ENCODE measurements around the gene PTPRN2.

PTPRN2 gene

DNA sequence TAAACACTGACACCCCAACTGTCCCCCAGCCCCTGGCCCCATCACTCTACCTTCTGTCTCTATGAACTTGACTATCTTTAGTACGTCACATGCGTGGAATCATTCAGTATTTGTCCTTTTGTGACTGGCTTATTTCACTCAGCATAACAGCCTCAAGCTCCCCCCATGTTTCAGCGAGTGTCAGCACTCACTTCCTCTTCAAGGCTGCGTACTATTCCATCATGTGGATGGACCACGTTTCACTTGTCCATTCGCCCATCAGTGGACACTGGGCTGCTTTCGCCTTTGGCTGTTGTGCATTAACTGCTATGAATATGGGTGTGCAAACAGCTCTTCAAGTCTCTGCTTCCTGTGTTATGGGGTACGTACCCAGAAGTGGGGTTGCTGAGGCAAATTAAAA, 100.7 kb downstream of the PTPRN2 start:
- no peak for DNase-seq

DNA sequence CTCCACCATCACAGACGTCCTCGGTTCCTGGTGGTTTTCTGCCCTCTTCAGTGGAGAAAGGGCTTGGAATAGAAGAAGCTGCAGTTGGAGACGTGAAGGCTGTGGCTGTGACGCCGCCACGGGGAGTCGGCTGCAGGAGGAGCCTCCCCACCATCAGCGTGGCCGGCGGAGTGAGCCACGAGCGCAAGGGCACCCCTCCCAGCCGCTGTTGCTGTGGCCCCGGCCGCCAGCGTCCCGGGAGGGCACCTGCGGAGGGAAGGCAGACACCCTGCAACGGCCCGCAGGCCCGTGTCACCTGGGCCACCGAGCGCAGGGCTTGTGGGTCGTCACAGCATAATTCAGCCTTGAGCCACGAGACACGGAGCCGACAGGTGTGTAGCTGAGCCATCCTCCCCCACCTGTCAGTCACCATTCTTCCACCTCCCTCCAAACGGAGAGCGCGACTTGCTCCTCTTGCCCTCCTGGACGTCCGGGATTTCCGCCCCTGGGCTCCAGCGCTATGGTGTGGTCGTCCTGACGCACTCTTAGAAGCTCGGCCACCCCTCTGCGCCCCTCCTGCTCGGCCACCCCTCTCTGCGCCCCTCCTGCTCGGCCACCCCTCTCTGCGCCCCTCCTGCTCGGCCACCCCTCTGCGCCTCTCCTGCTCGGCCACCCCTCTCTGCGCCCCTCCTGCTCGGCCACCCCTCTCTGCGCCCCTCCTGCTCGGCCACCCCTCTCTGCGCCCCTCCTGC, 102.7 kb downstream of the PTPRN2 start:
- DNase-seq: no peak

DNA sequence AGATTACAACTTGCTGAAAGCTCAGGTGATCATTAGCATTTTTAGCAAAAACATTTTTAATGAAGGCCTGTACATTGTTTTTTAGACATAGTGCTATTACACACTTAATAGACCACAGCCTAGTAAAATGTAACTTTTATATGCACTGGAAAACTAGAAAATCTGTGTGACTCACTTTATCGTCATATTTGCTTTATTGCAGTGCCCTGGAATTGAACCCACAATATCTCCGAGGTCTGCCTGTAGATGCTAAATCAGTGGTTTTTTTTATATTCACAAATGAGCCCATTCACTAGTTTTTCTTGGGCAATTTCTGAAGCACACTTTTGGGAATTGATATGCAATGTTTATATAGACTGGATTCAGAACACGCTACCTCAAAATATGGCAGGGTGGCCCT, 105.1 kb downstream of the PTPRN2 start:
- no peak for DNase-seq

DNA sequence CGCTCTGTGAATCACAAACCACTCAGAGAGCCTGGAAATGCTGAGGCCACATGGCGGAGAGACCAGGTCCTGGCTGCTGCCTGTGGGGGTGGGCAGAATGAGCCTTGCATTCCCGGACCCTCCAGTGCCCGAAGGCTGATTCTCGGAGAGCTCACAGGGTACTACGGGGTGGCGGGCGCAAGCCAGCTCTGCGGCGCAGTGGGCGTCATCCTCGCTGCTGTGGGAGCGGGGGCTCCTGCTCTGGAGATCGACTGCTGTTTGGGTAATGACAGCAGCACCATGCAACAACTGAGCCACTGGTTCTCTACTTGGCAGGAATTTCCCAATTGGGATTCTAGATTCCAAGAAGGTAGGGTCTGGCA, 108.0 kb downstream of the PTPRN2 start:
- DNase-seq: no peak

- no peak for DNase-seq
Measured at GRCh38 chr7:158479021-158479663, 108.5 kb downstream of the PTPRN2 start.

- DNase-seq: no peak
Measured at GRCh38 chr7:158477866-158478265, 109.8 kb downstream of the PTPRN2 start.

GRCh38 chr7:158476331-158476932, 111.2 kb downstream of the PTPRN2 start:
- DNase-seq: no peak

DNA sequence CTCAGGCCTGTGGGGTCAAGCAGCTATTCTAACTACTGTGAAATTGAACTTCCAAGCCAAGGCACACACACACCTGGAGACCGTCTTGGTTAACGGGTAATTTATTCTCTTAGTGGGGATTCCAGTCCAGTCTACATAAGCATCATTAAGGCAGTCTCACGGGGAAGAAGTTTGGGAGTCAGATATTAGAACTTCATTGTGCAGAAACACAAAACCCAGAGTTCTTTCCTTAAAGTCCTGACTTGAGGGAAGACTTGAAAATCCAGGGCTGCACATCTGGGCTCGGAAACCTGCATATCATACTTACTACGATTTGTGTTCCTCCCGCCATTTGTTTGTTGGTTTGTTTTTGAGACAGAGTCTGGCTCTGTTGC, 112.0 kb downstream of the PTPRN2 start:
- DNase-seq: no peak

GRCh38 chr7:158475036-158475678, 112.5 kb downstream of the PTPRN2 start:
- no peak for DNase-seq

GRCh38 chr7:158474488-158474887, 113.1 kb downstream of the PTPRN2 start:
- DNase-seq: no peak

- no peak for DNase-seq
Measured at GRCh38 chr7:158473946-158474345, 113.7 kb downstream of the PTPRN2 start.

DNA sequence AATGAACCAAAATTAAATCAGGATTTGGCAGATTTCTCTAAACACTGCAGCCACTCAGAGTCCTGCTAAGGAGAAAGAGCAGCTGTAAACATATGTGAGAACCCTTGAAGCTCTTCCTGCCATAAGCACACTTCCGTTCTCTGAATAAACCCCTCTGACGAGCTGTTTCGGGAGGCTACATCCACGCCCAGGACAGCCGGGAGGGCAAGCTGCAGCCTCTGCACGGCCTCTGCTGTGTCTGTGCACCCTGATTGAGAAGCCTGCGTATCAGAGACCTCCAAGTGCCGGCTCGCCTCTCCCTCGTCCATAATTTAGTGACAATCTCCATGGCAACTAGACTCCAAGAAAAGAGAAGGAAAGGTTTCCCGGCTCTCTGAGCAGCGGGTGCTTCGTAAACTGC, 114.4 kb downstream of the PTPRN2 start:
- peak; percentile 74 for DNase-seq

DNA sequence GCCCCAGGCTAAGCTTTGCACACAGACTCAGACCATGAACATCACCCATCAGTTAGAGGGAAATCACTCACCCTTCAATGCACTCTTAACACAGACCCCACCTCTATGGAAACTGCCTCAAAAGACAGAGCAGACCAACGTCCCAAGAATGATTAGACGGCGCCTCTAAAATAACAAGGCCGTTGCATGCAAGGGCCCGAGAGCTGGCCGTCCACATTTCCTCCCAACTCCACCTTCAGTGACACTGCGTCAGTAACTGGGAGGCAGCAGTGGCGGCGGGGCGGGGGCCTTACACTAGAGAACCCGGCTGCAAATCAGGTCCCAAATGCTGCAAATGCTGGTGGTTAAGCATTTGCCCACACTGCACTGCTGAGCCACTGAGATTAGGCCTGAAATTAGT, 115.0 kb downstream of the PTPRN2 start:
- DNase-seq: no peak

- DNase-seq: no peak
Measured at GRCh38 chr7:158471716-158472115, 115.9 kb downstream of the PTPRN2 start.

DNA sequence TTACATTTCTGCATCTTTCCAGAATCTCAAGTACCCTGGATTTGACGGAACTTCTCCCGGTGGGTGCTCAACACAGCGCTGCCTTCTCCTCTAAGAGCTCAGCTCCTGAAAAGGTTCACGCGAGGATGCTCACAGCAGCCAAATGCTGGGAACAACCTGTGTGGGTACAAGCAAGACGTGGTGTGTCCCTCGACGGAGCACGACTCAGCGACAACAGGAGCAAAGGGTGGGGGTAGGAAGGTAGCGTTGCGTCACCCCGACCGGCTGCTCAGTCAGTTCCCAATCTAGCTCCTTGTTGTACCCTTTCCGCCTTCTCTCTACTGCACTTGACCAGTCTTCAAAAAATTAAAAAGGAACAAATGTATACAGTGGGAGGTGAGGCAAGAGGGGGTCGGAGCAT, 117.3 kb downstream of the PTPRN2 start:
- DNase-seq: no peak

- no peak for DNase-seq
Measured at GRCh38 chr7:158469396-158470051, 118.1 kb downstream of the PTPRN2 start.

DNA sequence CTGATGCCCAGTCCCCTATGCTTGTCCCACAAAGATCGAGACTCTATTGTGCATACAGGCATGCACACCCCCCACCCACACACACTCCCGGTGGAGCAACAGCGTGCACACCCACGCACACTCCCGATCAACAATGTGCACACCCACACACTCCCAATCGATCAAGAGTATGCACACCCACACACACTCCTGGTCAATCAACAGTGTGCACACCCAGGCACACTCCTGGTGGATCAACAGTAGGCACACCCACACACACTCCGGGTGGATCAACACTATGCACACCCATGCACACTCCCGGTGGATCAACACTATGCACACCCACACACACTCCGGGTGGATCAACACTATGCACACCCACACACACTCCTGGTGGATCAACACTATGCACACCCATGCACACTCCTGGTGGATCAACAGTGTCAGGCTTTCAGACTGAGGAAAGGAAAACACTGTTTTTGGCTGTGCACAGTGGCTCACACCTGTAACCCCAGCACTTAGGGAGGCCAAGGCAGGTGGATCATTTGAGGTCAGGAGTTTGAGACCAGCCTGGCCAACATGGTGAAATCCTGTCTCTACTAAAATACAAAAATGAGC, 118.8 kb downstream of the PTPRN2 start:
- DNase-seq: no peak

DNA sequence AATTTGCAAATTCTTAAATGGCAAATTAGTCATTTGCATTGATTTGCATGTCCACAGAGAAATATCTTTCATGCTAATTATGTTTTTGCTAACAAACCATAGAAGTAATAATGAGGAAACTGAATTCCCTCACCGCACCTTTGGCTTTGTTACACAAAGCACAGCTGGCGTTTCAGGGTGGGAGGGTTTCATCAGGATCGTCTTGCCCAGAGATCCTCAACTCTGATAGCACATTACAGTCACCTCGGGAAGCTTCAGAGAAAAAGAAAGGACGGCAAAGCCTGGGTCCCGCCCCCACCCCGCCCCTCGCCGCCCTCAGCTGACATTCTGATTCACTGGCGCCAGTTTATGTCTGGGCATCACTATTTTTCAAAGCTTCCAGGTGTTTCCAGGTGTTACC, 119.4 kb downstream of the PTPRN2 start:
- no peak for DNase-seq

DNA sequence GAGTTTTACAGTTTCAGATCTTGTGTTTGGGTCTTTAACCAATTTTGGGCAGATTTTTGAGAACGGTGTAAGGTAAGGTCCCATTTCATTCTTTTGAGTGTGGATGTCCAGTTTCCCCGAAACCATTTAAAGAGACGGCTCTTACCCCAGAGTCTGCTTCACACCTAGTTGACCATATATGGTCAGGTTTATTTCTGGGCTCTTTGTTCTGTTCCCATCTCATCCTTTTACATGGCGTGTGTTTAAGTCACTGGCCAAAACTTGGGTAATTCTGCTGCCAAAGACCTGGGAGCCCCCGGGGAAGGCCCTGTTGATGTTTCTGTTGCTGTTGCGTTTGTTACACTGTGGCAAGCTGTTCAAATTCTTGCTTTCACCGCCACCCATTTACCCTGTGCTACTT, 120.1 kb downstream of the PTPRN2 start:
- DNase-seq: no peak

- no peak for DNase-seq
Measured at GRCh38 chr7:158463317-158463716, 124.3 kb downstream of the PTPRN2 start.

GRCh38 chr7:158461824-158462223, 125.8 kb downstream of the PTPRN2 start:
- DNase-seq: no peak

DNA sequence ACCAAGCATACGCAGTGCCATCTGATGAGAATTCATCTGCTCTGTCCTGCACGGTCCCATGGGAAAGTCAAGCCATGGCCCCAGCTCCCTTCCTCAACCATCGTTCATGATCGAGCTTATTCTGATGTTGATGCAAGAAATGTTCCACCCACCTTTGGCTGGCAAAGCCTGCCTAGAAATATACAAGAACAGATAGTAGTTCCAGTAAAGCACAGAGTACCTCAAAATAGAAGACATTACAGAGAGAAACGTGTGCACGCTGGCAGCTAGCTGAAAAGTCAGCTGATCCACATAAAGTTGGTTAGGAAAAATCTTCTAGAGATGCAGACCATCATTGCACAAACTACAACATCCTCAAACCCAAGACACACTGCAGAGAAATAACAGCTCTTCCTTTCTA, 127.0 kb downstream of the PTPRN2 start:
- no peak for DNase-seq

GRCh38 chr7:158458716-158459282, 128.8 kb downstream of the PTPRN2 start:
- DNase-seq: no peak

Data from NCI-H510A (cell line).